Right lobe of liver (tissue), 6 donors: ENCODE data around the gene SCFD2. TPM values are rescaled to one million over a fixed set of nuclear protein-coding genes. Genes with fewer than 3 reads are reported as not detected.

Source experiments
- ATAC-seq, 4 donors: fragments of 200-7000 bp; cut with Tn5 transposase; one replicate each; pipeline ENCODE4 v1.9.1; 2020; ENCODE audit warnings: mild to moderate bottlenecking in 4 of 4, moderate library complexity in 4 of 4
- DNase-seq, 3 donors: peaks; one replicate each; pipeline ENCODE4 v3.0.0-alpha.2; 2020
- H3K27ac ChIP-seq, 3 donors: fragments of 200-600 bp; one replicate each; pipeline ENCODE4 v1.8.0; 2022
- H3K27me3 ChIP-seq, 2 donors: fragments of 200-600 bp; one replicate each; pipeline ENCODE4 v1.8.0; 2022
- H3K36me3 ChIP-seq, 4 donors: fragments of 200-600 bp; sonication (generic) in 1 of 4; one replicate each; pipeline versions ENCODE4 v1.5.1 to v1.8.0; 2017 to 2022; ENCODE audit warnings: control low read depth in 1 of 4
- H3K4me1 ChIP-seq, 4 donors: fragments of 200-600 bp; sonication (generic) in 1 of 4; one replicate each; pipeline versions ENCODE4 v1.5.1 to v1.8.0; 2017 to 2022; ENCODE audit warnings: control low read depth in 1 of 4
- H3K4me3 ChIP-seq, 3 donors: fragments of 200-600 bp; one replicate each; pipeline ENCODE4 v1.8.0; 2022
- H3K9me3 ChIP-seq, 4 donors: fragments of 200-600 bp; sonication (generic) in 1 of 4; one replicate each; pipeline versions ENCODE4 v1.5.1 to v1.8.0; 2017 to 2022; ENCODE audit warnings: control low read depth in 1 of 4
- CTCF ChIP-seq, 4 donors: fragments of 200-600 bp in 3 of 4; fragments of 450-650 bp in 1 of 4; IDR thresholded peaks; one replicate each; pipeline versions ENCODE4 v1.5.1 to v1.8.0; 2016 to 2022; ENCODE audit warnings: antibody characterized with exemption in 4 of 4, mild to moderate bottlenecking in 2 of 4
- POLR2A ChIP-seq: fragments of 450-650 bp; IDR thresholded peaks from one replicate; pipeline ENCODE4 v1.6.1; 2017; ENCODE audit warnings: antibody characterized with exemption, mild to moderate bottlenecking
- WGBS: methylation state at CpG from one replicate; pipeline ENCODE4 v1.1.6; 2018; ENCODE audit warnings: low coverage, low lambda C conversion rate; ENCODE audit not compliant: insufficient coverage; ENCODE audit errors: missing lambda C conversion rate; 5-methylcytosine and 5-hydroxymethylcytosine counted together
- intact Hi-C, 2 donors: fragments of 100-400 bp; cut with DNase I; formaldehyde crosslinking; loops; one replicate each; pipeline versions ENCODE4 v1.11.2 to v1.14.1; 2022
- total RNA-seq, 6 experiments: library from RNA; depleted of rRNA in 2 of 6; stranded (reverse); fragments of >200 nt in 2 of 6; fragmentation: NEBNext Ultra II Directional in 3 of 6; extraction: Animal tissue kit (Norgen Biotek cat#: 25700) in 3 of 6; gene quantifications; one replicate each; pipeline versions ENCODE4 v1.1.0 to v1.2.4, GENCODE V29; 2016 to 2023
- donor health status: DM: no; HTN: yes; CAD: no.
- donor health status: DM: no; HTN: no; CAD: no.
- donor health status: DM: no; HTN: no; CAD: no.
- donor health status: DM: no; HTN: yes; CAD: no.
- donor health status: DM: no; HTN: yes; CAD: no.

The SCFD2 gene
- total RNA-seq, 6 experiments from 2014 or later: 7.6 to 17.1 (median 10.3) TPM

- WGBS: 95% methylated on average over 2 of the region's 2 CpGs
- no peaks in the 10 kb centered on the region for H3K36me3 ChIP-seq
- no peak overlapping the region for H3K27ac ChIP-seq
- DNase-seq: no peak
- TF ChIP-seq POLR2A (no peak), CTCF (IDR thresholded peaks at IDR 0.05) (no peak)
- no peaks in the 10 kb centered on the region for H3K27me3 ChIP-seq
- no peaks in the 10 kb centered on the region for H3K9me3 ChIP-seq
- intact Hi-C loops: no loop called here
- peaks cover 0 to 4% (median 0%) of the 10 kb centered on the region in 4 donors for H3K4me1 ChIP-seq
- no peak for ATAC-seq
- no peak overlapping the region for H3K4me3 ChIP-seq
These were observed 298.6 kb downstream of the SCFD2 start for GRCh38 chr4:53067125-53067802.

GRCh38 chr4:53066155-53066554 is 299.7 kb downstream of the SCFD2 start:
- DNase-seq (no peak), ATAC-seq (peak in 2 of 4 donors; percentile 43 to 51)
- intact Hi-C loops: no loop called here
- Histone ChIP-seq H3K27me3 (no peaks in the 10 kb centered on the region), H3K36me3 (no peaks in the 10 kb centered on the region), H3K4me1 (peaks cover 0 to 4% (median 0%) of the 10 kb centered on the region in 4 donors), H3K9me3 (no peaks in the 10 kb centered on the region), H3K4me3 (no peak overlapping the region), H3K27ac (no peak overlapping the region)
- 67% methylated on average over 1 of the region's 1 CpG for WGBS
- no peak for TF ChIP-seq POLR2A
- TF ChIP-seq CTCF (IDR thresholded peaks at IDR 0.05): no peak

DNA sequence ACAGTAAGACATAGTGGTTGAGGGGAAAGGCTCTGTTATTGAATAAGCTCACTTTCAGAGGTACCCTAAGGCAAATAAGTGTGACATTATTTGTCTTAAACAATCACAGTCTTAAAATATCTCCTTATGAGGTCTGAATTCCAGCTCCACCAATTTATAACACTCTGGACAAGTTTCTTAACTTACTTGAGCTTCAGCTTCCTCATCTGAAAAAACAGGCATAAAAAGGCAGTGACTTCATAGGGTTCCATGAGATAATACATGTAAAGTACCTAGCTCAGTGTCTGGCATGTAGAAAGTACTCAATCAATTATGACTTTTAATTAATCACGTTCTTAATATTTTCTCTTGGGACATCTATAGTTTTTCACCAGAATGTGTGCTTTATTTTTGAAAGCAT is 301.3 kb downstream of the SCFD2 start:
- TF ChIP-seq POLR2A: no peak
- TF ChIP-seq CTCF (IDR thresholded peaks at IDR 0.05): no peak
- Histone ChIP-seq H3K36me3 (no peaks in the 10 kb centered on the region), H3K4me1 (peaks cover 0 to 4% (median 0%) of the 10 kb centered on the region in 4 donors), H3K27ac (no peak overlapping the region), H3K27me3 (no peaks in the 10 kb centered on the region), H3K9me3 (no peaks in the 10 kb centered on the region), H3K4me3 (no peak overlapping the region)
- intact Hi-C loops: no loop called here
- 14% methylated on average over 1 of the region's 1 CpG for WGBS
- DNase-seq (no peak), ATAC-seq (no peak)

DNA sequence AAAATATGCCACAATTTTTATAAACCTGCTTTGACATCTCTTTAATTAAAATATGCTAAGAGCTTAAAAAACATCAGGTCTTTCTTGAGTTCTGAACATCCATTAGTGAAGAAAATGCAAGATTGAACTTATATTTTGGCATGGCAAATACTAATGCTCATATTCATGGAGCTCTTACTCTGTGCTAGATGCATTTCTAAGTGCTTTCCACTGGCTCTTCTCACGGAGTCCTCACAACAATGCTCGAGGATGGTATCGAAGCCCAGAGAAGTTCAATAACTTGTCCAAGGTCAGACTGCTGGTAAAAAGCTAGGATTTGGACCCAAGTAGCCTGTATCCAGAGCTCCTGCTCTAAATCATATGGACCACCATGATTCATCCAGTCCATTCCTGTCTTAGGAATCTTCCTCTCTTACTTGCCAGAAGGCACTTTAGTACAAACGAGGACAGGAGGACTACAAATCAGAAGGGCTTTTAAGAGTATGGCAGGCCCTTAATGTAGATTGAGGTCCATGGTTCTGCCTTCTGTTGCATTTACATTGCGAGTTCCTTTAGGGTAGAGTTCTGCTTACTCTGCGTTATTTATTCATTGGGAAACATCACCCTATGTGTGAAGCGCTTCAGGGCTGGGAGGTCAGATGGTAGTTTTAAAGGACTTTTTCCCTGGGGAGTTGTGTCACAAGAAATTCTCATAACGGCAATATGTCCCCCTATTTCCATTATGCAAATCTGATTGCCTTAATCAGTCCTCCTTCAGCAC is 304.6 kb downstream of the SCFD2 start:
- H3K27me3 ChIP-seq: no peaks in the 10 kb centered on the region
- no peaks in the 10 kb centered on the region for H3K36me3 ChIP-seq
- WGBS: 95% methylated on average over 8 of the region's 8 CpGs
- H3K9me3 ChIP-seq: no peaks in the 10 kb centered on the region
- DNase-seq (no peak), ATAC-seq (no peak)
- H3K4me3 ChIP-seq: no peak overlapping the region
- intact Hi-C loops: no loop called here
- H3K27ac ChIP-seq: no peak overlapping the region
- TF ChIP-seq POLR2A: no peak
- no peak for TF ChIP-seq CTCF (IDR thresholded peaks at IDR 0.05)
- peaks cover 0 to 4% (median 0%) of the 10 kb centered on the region in 4 donors for H3K4me1 ChIP-seq
